NB4 (cell line): ENCODE results near the gene DHX30.

Experiments used
- MYC ChIP-seq: IDR thresholded peaks from 2 replicates; pipeline ENCODE4 v1.6.1; 2011; ENCODE audit warnings: low read depth, low read length
- TF ChIP-seq, protein P1 (sequence below): IDR thresholded peaks from one replicate; pipeline ENCODE4 v1.5.1; 2012; ENCODE audit warnings: low read depth, low read length

GRCh38 chr3:47772788-47773187 is 30.1 kb upstream of the DHX30 start:
- TF ChIP-seq MYC = no peak
- TF ChIP-seq, protein P1, sequence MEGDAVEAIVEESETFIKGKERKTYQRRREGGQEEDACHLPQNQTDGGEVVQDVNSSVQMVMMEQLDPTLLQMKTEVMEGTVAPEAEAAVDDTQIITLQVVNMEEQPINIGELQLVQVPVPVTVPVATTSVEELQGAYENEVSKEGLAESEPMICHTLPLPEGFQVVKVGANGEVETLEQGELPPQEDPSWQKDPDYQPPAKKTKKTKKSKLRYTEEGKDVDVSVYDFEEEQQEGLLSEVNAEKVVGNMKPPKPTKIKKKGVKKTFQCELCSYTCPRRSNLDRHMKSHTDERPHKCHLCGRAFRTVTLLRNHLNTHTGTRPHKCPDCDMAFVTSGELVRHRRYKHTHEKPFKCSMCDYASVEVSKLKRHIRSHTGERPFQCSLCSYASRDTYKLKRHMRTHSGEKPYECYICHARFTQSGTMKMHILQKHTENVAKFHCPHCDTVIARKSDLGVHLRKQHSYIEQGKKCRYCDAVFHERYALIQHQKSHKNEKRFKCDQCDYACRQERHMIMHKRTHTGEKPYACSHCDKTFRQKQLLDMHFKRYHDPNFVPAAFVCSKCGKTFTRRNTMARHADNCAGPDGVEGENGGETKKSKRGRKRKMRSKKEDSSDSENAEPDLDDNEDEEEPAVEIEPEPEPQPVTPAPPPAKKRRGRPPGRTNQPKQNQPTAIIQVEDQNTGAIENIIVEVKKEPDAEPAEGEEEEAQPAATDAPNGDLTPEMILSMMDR = no peak
